ENCODE results near the gene SPAG16.

- TF ChIP-seq, protein P1, sequence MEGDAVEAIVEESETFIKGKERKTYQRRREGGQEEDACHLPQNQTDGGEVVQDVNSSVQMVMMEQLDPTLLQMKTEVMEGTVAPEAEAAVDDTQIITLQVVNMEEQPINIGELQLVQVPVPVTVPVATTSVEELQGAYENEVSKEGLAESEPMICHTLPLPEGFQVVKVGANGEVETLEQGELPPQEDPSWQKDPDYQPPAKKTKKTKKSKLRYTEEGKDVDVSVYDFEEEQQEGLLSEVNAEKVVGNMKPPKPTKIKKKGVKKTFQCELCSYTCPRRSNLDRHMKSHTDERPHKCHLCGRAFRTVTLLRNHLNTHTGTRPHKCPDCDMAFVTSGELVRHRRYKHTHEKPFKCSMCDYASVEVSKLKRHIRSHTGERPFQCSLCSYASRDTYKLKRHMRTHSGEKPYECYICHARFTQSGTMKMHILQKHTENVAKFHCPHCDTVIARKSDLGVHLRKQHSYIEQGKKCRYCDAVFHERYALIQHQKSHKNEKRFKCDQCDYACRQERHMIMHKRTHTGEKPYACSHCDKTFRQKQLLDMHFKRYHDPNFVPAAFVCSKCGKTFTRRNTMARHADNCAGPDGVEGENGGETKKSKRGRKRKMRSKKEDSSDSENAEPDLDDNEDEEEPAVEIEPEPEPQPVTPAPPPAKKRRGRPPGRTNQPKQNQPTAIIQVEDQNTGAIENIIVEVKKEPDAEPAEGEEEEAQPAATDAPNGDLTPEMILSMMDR (conservative IDR thresholded peaks at IDR 0.05) = no peak
- TF ChIP-seq EZH2 (IDR thresholded peaks at IDR 0.05; ENCODE audit: low read depth) = no peak
Measured at GRCh38 chr2:213259266-213259665, 25.0 kb upstream of the SPAG16 start.

Measured in PC-9 (cell line).